ENCODE results near the gene ZEB2. TPM values are rescaled to one million over a fixed set of nuclear protein-coding genes. Genes with fewer than 3 reads are reported as not detected.

Gene ZEB2
- total RNA-seq, 1 experiment from 2014 or later, result not detected

DNA sequence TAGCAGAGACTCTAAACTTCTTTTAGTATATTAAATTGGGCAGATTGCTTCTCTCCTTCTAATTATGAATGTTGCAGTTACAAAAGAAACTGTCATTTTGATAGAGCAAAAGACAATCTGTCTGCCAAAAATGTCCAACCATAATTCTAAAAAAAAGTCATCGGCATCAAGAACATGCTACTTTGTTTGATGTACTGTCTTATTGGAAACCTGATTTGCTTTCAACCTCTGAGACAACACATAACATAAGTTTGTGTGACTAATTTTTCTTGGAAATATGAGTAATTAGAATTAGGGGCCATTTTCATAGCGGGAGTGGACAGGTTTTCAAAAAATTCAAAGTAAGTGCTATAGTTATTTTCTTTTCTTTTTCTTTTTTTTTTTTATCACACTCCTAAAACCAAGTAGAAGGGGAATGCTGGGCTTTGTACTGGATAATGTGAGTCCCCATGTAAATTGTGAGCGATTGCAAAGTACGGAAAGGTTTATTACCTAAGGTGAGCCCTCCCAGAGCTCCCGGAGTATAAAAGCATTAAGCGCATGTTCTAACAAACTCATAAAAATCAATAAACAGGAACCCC lies 59.1 kb downstream of the ZEB2 start:
- DNase-seq (ENCODE audit: low spot score), result no peak
- in situ Hi-C loops (cut with HindIII; ENCODE audit: low sequenced_read_pairs), result no loop called here

- in situ Hi-C loops (cut with HindIII; ENCODE audit: low sequenced_read_pairs), result no loop called here
- no peak for DNase-seq (ENCODE audit: low spot score)
Measured at GRCh38 chr2:144459937-144460336, 60.0 kb downstream of the ZEB2 start.

GRCh38 chr2:144459286-144459685 lies 60.6 kb downstream of the ZEB2 start:
- in situ Hi-C loops (cut with HindIII; ENCODE audit: low sequenced_read_pairs), result no loop called here
- no peak for DNase-seq (ENCODE audit: low spot score)

DNA sequence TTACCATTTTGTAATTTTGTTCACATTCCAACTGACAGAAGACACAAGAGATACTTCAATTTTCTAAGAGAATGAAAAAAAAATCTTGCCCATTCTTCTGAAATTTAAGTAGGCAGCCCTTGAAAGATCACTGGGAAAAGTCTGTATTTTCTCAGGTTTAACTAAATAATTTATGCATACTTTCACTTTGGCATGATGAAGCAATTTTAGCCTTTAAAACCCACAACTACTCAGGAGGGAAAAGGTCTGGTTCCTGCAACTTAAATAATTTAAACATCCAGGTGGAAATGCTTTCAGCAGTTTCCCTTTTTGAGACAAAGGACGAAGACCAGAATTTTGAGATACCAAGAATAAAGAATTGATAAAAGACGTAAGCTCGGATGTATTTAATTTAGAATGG lies 61.4 kb downstream of the ZEB2 start:
- no peak for DNase-seq (ENCODE audit: low spot score)
- in situ Hi-C loops (cut with HindIII; ENCODE audit: low sequenced_read_pairs), result no loop called here

DNA sequence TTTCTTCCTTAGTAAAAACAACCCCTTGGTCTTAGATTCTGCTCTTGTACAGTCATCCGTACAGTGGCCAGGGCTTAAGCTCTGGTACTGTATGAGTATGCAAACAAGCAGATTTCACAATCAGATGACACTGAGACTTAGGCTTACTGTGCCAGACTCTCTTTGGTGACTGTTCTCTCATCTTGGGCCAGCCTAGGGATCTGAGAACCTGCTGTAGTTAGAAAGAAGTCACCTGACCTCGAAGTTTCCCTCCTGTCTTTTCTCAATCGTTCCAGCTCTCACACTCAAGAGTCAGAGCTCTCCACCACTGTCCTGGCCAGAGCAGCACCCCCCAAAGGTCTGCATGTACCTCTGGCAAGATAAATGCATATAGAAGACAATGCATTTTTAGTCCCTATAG lies 63.2 kb downstream of the ZEB2 start:
- in situ Hi-C loops (cut with HindIII; ENCODE audit: low sequenced_read_pairs), result no loop called here
- DNase-seq (ENCODE audit: low spot score), result no peak

GRCh38 chr2:144455987-144456386 lies 63.9 kb downstream of the ZEB2 start:
- DNase-seq (ENCODE audit: low spot score), result no peak
- in situ Hi-C loops (cut with HindIII; ENCODE audit: low sequenced_read_pairs), result no loop called here

DNA sequence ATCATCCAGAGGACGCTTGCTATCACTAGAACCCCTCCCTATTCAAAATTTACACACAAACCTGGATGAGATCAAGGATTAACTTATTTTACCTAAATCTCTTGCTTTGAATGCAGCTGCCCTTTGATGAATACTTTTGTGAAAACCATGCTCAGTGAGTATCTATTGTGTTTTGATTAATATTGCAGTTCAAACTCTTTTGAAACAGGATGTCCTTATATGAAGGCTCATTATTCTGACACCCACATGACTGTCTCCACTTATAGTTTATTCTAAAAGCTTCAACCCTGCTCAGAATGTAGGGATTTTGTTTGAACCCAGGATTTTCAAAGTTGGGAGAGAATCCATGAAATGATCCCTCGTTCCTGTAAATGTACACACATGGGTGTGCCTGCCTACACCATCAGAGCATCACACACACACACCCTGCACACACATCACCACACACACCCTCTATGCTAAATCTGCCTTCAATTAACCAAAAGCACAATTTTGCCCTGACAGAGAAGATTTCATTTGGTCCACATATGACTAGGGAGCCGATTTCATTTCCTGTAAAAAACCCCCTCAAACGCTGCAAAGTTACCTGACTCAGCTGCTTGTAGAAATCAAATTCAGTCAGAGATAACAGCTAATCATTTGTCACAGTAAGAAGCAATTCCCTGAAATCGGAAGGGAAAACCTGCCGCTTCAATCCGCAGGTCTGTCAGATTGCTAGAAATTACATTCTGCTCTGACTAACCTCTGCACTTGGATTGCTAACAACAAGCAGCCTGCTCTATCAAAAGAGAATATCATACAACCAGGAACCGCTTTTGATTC lies 65.2 kb downstream of the ZEB2 start:
- DNase-seq (ENCODE audit: low spot score), result no peak
- in situ Hi-C loops (cut with HindIII; ENCODE audit: low sequenced_read_pairs), result no loop called here

DNA sequence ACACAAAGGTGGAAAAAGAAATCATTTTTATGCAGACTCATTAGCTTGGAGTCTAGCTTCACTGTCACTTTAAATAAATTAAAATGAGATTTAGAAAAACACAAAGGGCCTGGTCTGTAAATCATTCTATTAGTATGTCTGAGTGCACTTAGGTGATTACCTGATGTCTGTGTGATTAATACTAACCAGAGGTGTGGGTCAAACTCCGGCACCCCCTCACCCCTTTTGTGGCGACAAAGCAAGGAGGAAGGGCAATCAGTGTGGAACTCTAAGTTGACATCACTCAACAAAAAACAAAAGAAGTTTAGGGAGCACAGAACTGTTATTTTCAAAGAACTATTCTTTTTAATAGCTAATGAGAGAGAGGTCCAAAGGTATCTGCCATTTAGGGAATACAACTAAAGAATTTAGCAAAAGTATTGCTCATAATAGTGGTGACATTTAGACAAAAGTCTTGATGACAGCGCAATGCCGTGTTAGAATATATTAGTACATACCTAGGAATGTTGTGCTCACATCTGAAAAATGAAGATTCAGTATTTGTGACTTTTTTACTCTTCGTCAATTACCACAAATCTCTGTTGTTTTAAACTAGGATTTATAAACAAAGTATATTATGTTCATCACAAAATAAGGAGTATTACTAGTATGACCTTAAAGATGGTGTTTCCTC lies 66.3 kb downstream of the ZEB2 start:
- no peak for DNase-seq (ENCODE audit: low spot score)
- in situ Hi-C loops (cut with HindIII; ENCODE audit: low sequenced_read_pairs), result no loop called here

GRCh38 chr2:144452989-144453336 lies 67.0 kb downstream of the ZEB2 start:
- no peak for DNase-seq (ENCODE audit: low spot score)
- in situ Hi-C loops (cut with HindIII; ENCODE audit: low sequenced_read_pairs), result no loop called here

DNA sequence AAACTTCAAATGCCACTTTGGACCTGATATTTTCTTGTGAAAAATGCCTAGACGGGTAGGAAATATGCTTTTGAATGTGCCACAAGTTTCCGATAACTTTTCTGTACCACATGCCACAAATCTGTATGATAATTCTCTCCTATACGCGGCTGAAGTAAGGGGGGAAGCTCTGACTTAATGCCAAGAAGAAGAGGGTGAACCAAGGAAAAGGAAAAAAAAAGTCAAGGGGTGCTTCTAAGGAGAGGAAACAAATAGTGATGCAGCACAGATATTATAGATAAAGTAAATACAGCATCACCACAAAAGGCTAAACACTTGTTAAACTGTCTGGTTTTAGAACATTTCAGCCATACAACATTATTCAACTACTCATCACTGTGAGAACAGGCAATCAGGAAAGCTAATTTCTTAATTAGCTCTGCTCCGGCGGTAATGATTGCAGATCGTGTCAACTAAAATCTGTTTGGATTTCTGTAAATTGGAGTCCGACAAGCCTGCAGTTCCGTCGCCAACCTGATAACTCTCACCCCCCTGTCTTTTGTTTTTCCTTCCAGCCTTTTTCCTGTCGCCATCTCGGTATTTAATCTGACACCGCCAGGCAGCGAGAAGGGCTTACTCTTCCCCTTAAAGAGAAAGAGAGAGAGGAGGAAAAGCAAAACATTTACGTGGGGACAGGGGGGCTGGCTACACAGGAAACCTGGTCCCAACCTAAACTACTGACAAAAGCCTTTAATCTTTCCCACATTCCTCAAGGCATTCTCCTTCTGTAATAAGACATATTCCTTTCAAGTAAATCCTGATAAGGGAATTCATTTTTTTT lies 67.5 kb downstream of the ZEB2 start:
- DNase-seq (ENCODE audit: low spot score), result no peak
- in situ Hi-C loops (cut with HindIII; ENCODE audit: low sequenced_read_pairs), result no loop called here

GRCh38 chr2:144451443-144451842 lies 68.5 kb downstream of the ZEB2 start:
- in situ Hi-C loops (cut with HindIII; ENCODE audit: low sequenced_read_pairs), result no loop called here
- DNase-seq (ENCODE audit: low spot score), result no peak

DNA sequence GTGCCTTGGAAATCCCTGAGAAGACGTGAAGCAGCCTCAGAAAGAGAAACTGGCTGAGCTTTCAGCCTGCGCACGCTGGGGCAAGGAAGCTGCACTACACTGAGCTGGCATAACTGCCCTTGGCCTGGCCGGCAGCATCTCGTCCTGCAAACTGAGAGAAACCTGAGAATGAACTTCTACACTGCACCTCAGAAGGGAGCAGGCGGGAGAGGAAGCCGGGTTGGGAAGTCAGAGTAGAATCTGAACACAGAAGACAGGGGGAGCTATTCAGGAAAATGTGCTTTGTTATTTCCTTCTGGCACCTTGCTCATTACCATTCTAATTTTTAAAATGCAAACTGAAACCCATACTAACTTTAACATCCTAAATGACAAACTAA lies 70.9 kb downstream of the ZEB2 start:
- no peak for DNase-seq (ENCODE audit: low spot score)
- in situ Hi-C loops (cut with HindIII; ENCODE audit: low sequenced_read_pairs), result no loop called here

DNA sequence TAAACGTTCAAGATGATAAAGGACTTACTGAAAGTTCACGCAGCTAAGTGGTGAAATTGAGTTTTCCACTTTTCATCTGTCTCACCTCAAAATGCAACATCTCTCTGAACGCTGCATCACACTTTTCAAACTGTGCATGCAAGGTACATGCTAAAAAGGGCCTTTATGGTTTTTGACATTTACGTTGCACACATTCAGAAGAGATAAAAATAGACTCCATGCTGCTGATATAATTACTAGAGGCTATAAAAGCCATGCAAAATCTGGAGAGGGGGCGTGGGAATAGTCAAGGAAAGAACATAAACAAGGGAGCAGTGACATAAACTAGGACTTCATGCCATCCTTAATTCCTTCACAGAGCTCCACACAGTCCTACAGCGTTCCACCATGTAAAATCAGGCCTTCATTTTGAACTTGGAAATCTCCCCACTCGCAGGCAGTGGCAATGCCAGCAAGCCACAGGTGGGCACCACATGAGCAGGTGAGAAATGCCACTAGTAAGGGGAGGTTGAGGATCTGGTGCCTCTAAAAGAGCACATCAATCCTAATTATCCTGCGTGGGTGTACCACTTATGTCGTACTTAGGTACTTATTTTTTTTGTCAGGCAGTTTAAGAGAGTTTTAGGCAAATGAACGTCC lies 71.4 kb downstream of the ZEB2 start:
- in situ Hi-C loops (cut with HindIII; ENCODE audit: low sequenced_read_pairs), result no loop called here
- no peak for DNase-seq (ENCODE audit: low spot score)

- DNase-seq (ENCODE audit: low spot score), result no peak
- in situ Hi-C loops (cut with HindIII; ENCODE audit: low sequenced_read_pairs), result no loop called here
Measured at GRCh38 chr2:144447535-144447934, 72.4 kb downstream of the ZEB2 start.

DNA sequence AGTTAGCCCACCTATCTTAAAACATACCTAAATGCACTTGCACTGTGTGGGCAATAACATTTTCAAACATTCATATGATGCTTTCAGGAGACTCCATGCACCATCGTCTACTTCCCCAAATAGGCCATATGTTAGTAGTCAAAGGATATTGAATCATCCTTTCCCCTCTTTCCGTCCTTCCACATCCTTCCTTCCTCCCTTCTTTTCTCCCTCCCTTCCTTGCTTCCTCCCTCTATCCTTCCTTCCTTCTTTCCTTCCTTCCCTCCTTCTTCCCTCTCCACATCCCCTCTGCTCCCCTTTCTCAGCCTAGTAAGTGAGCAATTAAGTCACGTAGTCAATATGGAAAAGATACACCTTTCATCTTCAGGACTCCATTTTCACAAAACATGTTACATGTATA lies 73.8 kb downstream of the ZEB2 start:
- in situ Hi-C loops (cut with HindIII; ENCODE audit: low sequenced_read_pairs), result no loop called here
- DNase-seq (ENCODE audit: low spot score), result no peak

GRCh38 chr2:144445196-144445595 lies 74.7 kb downstream of the ZEB2 start:
- in situ Hi-C loops (cut with HindIII; ENCODE audit: low sequenced_read_pairs), result no loop called here
- no peak for DNase-seq (ENCODE audit: low spot score)

DNA sequence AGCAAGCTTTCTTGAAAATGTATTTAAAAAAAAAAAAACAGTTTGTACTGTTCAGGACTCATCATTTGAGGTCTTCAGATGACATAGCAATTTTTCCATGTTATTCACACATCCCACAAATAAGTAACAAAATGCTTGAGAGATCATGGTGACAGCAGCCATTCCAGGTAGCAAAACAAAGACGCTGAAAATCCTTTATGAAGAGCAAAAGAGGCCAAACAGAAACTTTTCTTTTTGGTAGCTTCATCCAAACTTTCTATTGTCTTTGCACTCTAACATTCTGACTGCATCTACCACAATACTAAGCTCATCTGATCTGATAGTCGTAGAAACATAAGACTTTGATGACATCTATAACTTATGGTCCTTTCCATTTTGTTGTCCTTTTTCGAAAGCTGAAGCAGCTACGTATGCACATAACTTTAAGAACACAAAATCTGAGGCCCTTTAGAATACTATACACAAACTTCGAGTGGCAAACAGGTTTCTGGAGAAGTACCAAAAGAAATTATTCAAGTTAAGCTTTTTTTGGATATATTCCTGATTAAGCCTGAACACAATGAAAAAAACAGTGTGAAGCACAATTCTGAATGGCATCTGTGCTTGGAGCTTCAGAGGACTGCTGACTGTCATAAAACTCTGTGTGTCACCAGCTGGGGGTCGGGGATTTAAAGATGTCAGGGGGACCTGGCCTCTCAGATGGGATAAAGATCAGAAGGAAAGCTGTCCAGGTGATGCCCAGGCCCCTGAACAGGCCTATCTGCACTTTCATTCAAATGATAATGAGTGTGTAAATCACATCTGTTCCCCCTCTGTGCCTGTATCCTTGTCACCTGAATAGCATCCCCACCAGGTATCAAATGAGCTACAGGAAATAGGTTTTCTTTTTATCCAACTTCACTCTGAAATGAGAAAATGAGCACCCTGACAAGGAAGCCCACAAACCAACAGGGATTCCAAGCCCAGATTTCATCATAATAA lies 75.8 kb downstream of the ZEB2 start:
- in situ Hi-C loops (cut with HindIII; ENCODE audit: low sequenced_read_pairs), result no loop called here
- DNase-seq (ENCODE audit: low spot score), result no peak

GRCh38 chr2:144441711-144442141 lies 78.2 kb downstream of the ZEB2 start:
- in situ Hi-C loops (cut with HindIII; ENCODE audit: low sequenced_read_pairs), result no loop called here
- DNase-seq (ENCODE audit: low spot score), result no peak

All from G401 (cell line).